ENCODE results near the gene ZFYVE1. TPM values are rescaled to one million over a fixed set of nuclear protein-coding genes. Genes with fewer than 3 reads are reported as not detected.

ZFYVE1 gene
- total RNA-seq, 1 donor from 2014 or later = 50.6 TPM

DNA sequence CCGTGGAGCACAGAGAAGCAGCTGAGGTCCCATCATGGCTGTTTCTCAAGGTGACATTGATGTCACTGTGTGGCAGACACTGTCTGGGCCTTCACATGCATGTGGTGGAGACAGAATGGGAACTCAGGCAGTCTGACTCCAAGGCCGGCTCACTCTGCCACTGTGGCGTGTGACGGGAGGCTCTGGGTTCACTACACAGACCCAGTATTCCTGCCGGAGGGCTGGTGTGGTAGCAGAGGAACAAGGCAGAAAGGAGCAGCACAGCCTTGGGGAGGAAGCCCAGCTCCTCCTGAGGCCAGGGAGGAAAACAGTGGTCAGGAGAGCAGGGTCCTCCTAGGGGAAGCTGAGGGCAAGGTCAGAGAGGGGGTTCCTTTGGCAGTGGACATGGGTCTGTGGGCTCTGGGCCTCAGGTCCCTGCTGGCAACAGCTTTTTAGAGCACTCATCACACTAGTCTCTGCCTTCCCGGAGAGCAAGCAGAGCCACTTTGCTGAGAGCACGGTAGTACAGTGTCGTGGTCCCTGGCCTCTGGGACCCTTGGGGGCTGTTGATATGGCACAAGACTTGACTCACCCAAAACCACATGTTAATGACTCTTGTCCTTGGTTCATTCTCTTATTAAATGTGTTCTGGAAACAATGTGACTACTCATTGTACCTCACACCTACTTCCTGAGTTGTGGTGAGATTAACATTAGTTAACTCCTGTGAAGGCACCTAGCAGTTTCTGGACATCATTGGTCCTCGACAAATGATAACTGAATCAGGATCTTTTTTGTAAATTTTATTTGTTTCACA, 79.3 kb downstream of the ZFYVE1 start:
- no peaks in the 10 kb centered on the region for H3K4me1 Mint-ChIP-seq (ENCODE audit: unreplicated experiment)
- no peak overlapping the region for H3K27ac Mint-ChIP-seq (ENCODE audit: unreplicated experiment)
- peaks cover 6% of the 10 kb centered on the region for H3K36me3 Mint-ChIP-seq (ENCODE audit: low read depth, unreplicated experiment)
- no peak for DNase-seq (ENCODE audit: low spot score)
- H3K9me3 Mint-ChIP-seq (ENCODE audit: unreplicated experiment) = no peaks in the 10 kb centered on the region
- H3K27me3 Mint-ChIP-seq (ENCODE audit: unreplicated experiment) = peaks cover 8% of the 10 kb centered on the region
- H3K4me3 Mint-ChIP-seq (ENCODE audit: unreplicated experiment) = no peak overlapping the region
- TF ChIP-seq, protein P1, sequence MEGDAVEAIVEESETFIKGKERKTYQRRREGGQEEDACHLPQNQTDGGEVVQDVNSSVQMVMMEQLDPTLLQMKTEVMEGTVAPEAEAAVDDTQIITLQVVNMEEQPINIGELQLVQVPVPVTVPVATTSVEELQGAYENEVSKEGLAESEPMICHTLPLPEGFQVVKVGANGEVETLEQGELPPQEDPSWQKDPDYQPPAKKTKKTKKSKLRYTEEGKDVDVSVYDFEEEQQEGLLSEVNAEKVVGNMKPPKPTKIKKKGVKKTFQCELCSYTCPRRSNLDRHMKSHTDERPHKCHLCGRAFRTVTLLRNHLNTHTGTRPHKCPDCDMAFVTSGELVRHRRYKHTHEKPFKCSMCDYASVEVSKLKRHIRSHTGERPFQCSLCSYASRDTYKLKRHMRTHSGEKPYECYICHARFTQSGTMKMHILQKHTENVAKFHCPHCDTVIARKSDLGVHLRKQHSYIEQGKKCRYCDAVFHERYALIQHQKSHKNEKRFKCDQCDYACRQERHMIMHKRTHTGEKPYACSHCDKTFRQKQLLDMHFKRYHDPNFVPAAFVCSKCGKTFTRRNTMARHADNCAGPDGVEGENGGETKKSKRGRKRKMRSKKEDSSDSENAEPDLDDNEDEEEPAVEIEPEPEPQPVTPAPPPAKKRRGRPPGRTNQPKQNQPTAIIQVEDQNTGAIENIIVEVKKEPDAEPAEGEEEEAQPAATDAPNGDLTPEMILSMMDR (IDR thresholded peaks at IDR 0.05; ENCODE audit: unreplicated experiment) = no peak

DNA sequence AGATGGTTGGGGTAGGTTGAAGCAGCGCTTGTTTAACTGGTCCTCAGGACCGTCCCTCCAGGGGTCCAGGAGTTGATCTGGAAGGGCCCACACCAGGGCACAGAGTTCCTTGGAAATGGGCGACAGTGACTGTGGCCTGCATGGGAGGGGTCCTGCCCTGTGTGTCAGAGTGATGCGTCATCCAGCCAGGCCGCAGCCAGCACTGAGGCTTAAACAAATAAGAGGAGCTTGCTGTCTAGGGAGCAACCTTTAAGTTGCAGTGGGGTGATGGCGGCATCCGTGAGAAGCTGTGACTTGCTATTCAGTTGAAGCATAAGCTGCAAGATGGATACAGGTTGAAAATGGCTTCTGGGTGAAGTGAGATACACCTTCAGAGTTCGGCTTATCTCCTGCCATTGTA, 80.4 kb downstream of the ZFYVE1 start:
- H3K9me3 Mint-ChIP-seq (ENCODE audit: unreplicated experiment) = no peaks in the 10 kb centered on the region
- TF ChIP-seq, protein P1 (IDR thresholded peaks at IDR 0.05; ENCODE audit: unreplicated experiment) = no peak
- H3K27me3 Mint-ChIP-seq (ENCODE audit: unreplicated experiment) = peaks cover 8% of the 10 kb centered on the region
- no peak overlapping the region for H3K27ac Mint-ChIP-seq (ENCODE audit: unreplicated experiment)
- H3K36me3 Mint-ChIP-seq (ENCODE audit: low read depth, unreplicated experiment) = peaks cover 7% of the 10 kb centered on the region
- H3K4me3 Mint-ChIP-seq (ENCODE audit: unreplicated experiment) = no peak overlapping the region
- DNase-seq (ENCODE audit: low spot score) = no peak
- H3K4me1 Mint-ChIP-seq (ENCODE audit: unreplicated experiment) = no peaks in the 10 kb centered on the region

DNA sequence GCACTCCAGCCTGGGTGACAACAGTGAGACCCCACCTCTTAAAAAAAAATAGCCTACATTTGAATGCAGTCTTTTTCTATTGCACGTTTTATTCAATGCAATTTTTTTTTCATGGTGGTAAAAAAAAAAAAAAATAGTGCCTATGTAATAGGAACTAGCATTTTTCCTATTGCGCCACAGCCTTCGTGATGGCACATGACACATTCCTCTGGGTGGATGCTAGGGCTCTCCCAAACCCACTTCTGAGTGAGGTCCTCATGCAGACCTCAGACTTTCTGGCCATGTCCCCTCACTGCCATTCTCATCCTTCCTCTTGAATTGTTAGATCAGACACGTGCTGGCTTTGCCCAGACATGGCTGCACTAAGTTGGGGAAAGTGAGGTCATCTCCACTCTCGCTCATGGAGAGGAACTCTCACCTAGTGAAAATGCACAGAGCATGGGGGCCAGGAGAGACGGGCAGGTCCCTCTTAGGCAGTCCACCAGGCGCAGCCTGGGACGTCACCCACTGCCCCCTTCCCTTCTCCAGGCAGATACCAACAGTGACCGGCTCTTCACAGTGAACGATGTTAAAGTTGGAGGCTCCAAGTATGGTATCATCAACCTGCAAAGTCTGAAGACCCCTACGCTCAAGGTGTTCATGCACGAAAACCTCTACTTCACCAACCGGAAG, 81.4 kb downstream of the ZFYVE1 start:
- no peaks in the 10 kb centered on the region for H3K4me1 Mint-ChIP-seq (ENCODE audit: unreplicated experiment)
- peaks cover 6% of the 10 kb centered on the region for H3K27me3 Mint-ChIP-seq (ENCODE audit: unreplicated experiment)
- H3K9me3 Mint-ChIP-seq (ENCODE audit: unreplicated experiment) = no peaks in the 10 kb centered on the region
- no peak for DNase-seq (ENCODE audit: low spot score)
- no peak overlapping the region for H3K27ac Mint-ChIP-seq (ENCODE audit: unreplicated experiment)
- no peak overlapping the region for H3K4me3 Mint-ChIP-seq (ENCODE audit: unreplicated experiment)
- TF ChIP-seq, protein P1 (IDR thresholded peaks at IDR 0.05; ENCODE audit: unreplicated experiment) = no peak
- H3K36me3 Mint-ChIP-seq (ENCODE audit: low read depth, unreplicated experiment) = peaks cover 7% of the 10 kb centered on the region

DNA sequence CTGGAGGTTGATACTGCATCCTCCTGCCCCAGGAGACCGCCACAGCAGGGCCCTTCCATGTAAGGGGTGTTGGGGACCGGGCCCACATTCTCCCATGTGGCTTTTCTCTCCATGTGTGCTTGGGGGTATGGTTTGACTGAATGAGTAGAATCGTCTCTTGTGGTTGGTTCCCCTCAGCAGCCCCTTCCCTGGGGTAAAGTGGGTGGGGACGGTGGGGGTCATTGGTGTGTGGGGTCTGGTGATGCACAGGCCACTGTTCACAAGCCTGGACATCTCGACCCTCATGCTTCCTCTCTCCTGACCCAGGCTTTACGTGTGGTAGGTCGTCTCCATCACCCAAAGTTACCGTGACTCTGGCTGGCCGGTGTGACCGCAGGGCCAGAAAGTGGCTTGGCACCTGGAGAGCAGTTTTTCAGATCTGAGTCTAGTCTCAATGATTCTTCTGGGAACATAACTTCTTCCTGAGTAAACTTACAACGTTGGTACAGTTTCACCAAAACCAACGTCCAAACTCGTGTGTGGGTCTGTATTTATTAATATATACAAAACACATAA, 83.0 kb downstream of the ZFYVE1 start:
- TF ChIP-seq, protein P1 (IDR thresholded peaks at IDR 0.05; ENCODE audit: unreplicated experiment) = no peak
- Mint-ChIP-seq H3K4me3 (ENCODE audit: unreplicated experiment) (no peak overlapping the region), H3K4me1 (ENCODE audit: unreplicated experiment) (no peaks in the 10 kb centered on the region), H3K27ac (ENCODE audit: unreplicated experiment) (no peak overlapping the region), H3K9me3 (ENCODE audit: unreplicated experiment) (no peaks in the 10 kb centered on the region), H3K36me3 (ENCODE audit: low read depth, unreplicated experiment) (peaks cover 7% of the 10 kb centered on the region), H3K27me3 (ENCODE audit: unreplicated experiment) (peaks cover 2% of the 10 kb centered on the region)
- no peak for DNase-seq (ENCODE audit: low spot score)

DNA sequence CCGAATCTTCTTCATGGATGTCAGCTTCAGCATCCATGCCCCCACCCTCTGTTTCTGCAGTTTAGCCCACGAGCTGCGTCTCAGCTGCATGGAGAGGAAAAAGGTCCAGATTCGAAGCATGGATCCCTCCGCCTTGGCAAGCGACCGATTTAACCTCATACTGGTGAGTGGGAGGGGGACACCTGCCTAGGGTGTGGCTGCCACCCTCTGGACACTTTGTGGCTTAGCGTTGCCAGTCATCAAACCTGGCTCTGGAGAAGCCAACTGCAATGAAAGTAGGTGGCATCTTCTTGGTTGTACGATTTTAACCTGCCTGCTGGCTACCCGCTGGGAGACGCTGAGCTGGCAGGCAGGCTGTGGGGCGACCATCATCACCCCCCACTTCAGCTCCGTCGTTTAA, 84.0 kb downstream of the ZFYVE1 start:
- TF ChIP-seq, protein P1 (IDR thresholded peaks at IDR 0.05; ENCODE audit: unreplicated experiment) = no peak

More for the DNA sequence above, 84.0 kb downstream of the ZFYVE1 start:
- H3K4me1 Mint-ChIP-seq (ENCODE audit: unreplicated experiment) = no peaks in the 10 kb centered on the region
- no peak overlapping the region for H3K27ac Mint-ChIP-seq (ENCODE audit: unreplicated experiment)
- H3K9me3 Mint-ChIP-seq (ENCODE audit: unreplicated experiment) = no peaks in the 10 kb centered on the region
- no peak for DNase-seq (ENCODE audit: low spot score)
- H3K4me3 Mint-ChIP-seq (ENCODE audit: unreplicated experiment) = no peak overlapping the region
- H3K36me3 Mint-ChIP-seq (ENCODE audit: low read depth, unreplicated experiment) = peaks cover 11% of the 10 kb centered on the region
- H3K27me3 Mint-ChIP-seq (ENCODE audit: unreplicated experiment) = peaks cover 2% of the 10 kb centered on the region

All from endothelial cell (in vitro differentiated cells).